Subcutaneous preadipocyte (primary cell): ENCODE results near the gene NGDN. TPM values are rescaled to one million over a fixed set of nuclear protein-coding genes. Genes with fewer than 3 reads are reported as not detected.

ENCODE experiments used
- total RNA-seq: library from RNA; depleted of rRNA; stranded (reverse); fragments of >200 nt; gene quantifications from 2 replicates; pipeline ENCODE4 v1.2.3, GENCODE V29; 2012

NGDN gene
- total RNA-seq = 30.5 and 32.8 TPM in 2 replicates

GRCh38 chr14:23469127-23469905 lies at the start of gene NGDN:
TSS of gene NGDN (plus strand) at chr14:23469703. CDS start at chr14:23469716, 13 bp downstream.

GRCh38 chr14:23435543-23436326 lies 33.8 kb upstream of the NGDN start, which contains the start of gene MYH7:
TSS of gene MYH7 (minus strand) at chr14:23435660. CDS start at chr14:23433732, 1,928 bp downstream.

Other genes with a start within 250 kb of the NGDN start
- gene RNF212B, start 231.8 kb upstream of the NGDN start, total RNA-seq = not detected in 2 replicates
- 5.7 and 7.7 TPM in 2 replicates for gene HOMEZ, start 183.6 kb upstream of the NGDN start, total RNA-seq
- 3.7 and 4.3 TPM in 2 replicates for gene PPP1R3E, start 166.8 kb upstream of the NGDN start, total RNA-seq
- gene BCL2L2, start 162.9 kb upstream of the NGDN start, total RNA-seq = 12.5 and 16.8 TPM in 2 replicates
- 52.4 and 55.9 TPM in 2 replicates for gene PABPN1, start 148.2 kb upstream of the NGDN start, total RNA-seq
- 5.3 and 9.9 TPM in 2 replicates for gene SLC22A17, start 116.8 kb upstream of the NGDN start, total RNA-seq
- 0.59 and 1.1 TPM in 2 replicates for gene EFS, start 104.5 kb upstream of the NGDN start, total RNA-seq
- not detected in 2 replicates for gene IL25, start 96.9 kb upstream of the NGDN start, total RNA-seq
- not detected in 2 replicates for gene CMTM5, start 92.7 kb upstream of the NGDN start, total RNA-seq
- not detected in 2 replicates for gene MYH6, start 61.4 kb upstream of the NGDN start, total RNA-seq
- not detected in 2 replicates for gene MYH7, start 34.0 kb upstream of the NGDN start, total RNA-seq
- gene ZFHX2, start 82.1 kb downstream of the NGDN start, total RNA-seq = 0.20 and 0.73 TPM in 2 replicates
- 15.8 and 17.8 TPM in 2 replicates for gene THTPA, start 86.6 kb downstream of the NGDN start, total RNA-seq
- 11.7 and 22.4 TPM in 2 replicates for gene AP1G2, start 98.1 kb downstream of the NGDN start, total RNA-seq
- gene JPH4, start 109.1 kb downstream of the NGDN start, total RNA-seq = not detected in 2 replicates
- gene DHRS2, start 166.7 kb downstream of the NGDN start, total RNA-seq = 0.37 and 0.39 TPM in 2 replicates